Body of pancreas (tissue), 4 donors: ENCODE results near the gene GRIP1. TPM values are rescaled to one million over a fixed set of nuclear protein-coding genes. Genes with fewer than 3 reads are reported as not detected.

ENCODE experiments used
- ATAC-seq: fragments of 150-250 bp; one replicate; pipeline ENCODE4 v1.9.1; 2016
- DNase-seq, 4 donors: peaks; one replicate each; pipeline ENCODE4 v3.0.0-alpha.2; 2019
- H3K27ac ChIP-seq, 4 donors: fragments of 200-600 bp; sonication (generic); 1 replicate in 3 of 4; 2 replicates in 1 of 4; pipeline versions ENCODE4 v1.5.1 to v1.6.1; 2016 to 2019; ENCODE audit warnings: mild to moderate bottlenecking in 1 of 4, mixed read lengths in 1 of 4, moderate library complexity in 1 of 4
- H3K27me3 ChIP-seq, 2 donors: fragments of 200-600 bp; sonication (generic); one replicate each; pipeline ENCODE4 v1.6.0; 2016; ENCODE audit warnings: mild to moderate bottlenecking in 1 of 2
- H3K36me3 ChIP-seq, 2 donors: fragments of 200-600 bp; sonication (generic); replicated peaks in 1 of 2; 2 replicates each; pipeline ENCODE4 v1.5.1; 2016; ENCODE audit warnings: low read depth in 2 of 2; ENCODE audit not compliant: insufficient read depth in 1 of 2
- H3K4me1 ChIP-seq: fragments of 200-600 bp; sonication (generic); one replicate; pipeline ENCODE4 v1.6.0; 2016
- H3K4me3 ChIP-seq, 2 donors: fragments of 200-600 bp; sonication (generic); 1 replicate in 1 of 2; 2 replicates in 1 of 2; pipeline ENCODE4 v1.5.1; 2016 to 2019
- H3K9me3 ChIP-seq, 3 donors: fragments of 200-600 bp; sonication (generic); 1 replicate in 2 of 3; 2 replicates in 1 of 3; pipeline ENCODE4 v1.5.1; 2016
- POLR2A ChIP-seq, 3 donors: fragments of 450-650 bp; IDR thresholded peaks; one replicate each; pipeline ENCODE4 v1.6.1; 2016; ENCODE audit warnings: antibody characterized with exemption in 3 of 3, mild to moderate bottlenecking in 2 of 3
- WGBS, 2 donors: methylation state at CpG; one replicate each; pipeline ENCODE4 v1.1.5; 2017; 5-methylcytosine and 5-hydroxymethylcytosine counted together
- intact Hi-C: fragments of 100-400 bp; cut with DNase I; formaldehyde crosslinking; loops from one replicate; pipeline ENCODE4 v1.15.1; 2023
- total RNA-seq, 2 donors: library from RNA; depleted of rRNA; stranded (reverse); fragments of >200 nt; gene quantifications; one replicate each; pipeline ENCODE4 v1.1.0, GENCODE V29; 2016
- TF ChIP-seq, protein P1 (sequence below), 7 experiments: fragments of 450-650 bp in 4 of 7; fragments of 200-600 bp in 3 of 7; sonication (generic) in 3 of 7; IDR thresholded peaks; one replicate each; pipeline ENCODE4 v1.5.1; 2016 to 2019; ENCODE audit warnings: antibody characterized with exemption in 7 of 7

The GRIP1 gene
- total RNA-seq, 2 donors from 2014 or later, result 7.5 to 17.8 TPM

DNA sequence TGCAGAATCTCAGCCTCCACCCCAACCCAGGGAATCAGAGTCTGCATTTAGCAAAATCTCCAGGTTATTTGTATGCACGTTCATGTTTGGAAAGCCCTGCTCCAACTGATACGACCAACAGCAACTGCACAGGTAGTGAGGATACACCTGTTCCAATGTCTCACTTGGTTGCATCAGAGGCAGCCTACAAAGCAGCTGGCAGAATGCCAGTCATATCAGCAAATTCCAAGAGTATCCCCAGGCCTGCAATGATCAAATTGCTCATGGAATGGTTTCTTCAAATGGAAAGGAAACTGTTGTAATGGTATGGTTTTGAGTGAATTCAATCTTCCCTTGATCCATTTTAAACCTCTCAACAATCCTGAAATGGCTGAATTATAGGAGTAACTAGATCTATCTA is 75.4 kb downstream of the GRIP1 start:
- H3K27me3 ChIP-seq, result no peaks in the 10 kb centered on the region
- H3K9me3 ChIP-seq, result no peaks in the 10 kb centered on the region
- H3K36me3 ChIP-seq, result no peaks in the 10 kb centered on the region
- no peaks in the 10 kb centered on the region for H3K4me1 ChIP-seq
- WGBS, 2 donors, result 27 to 32% methylated on average over 2 of the region's 2 CpGs
- no peak overlapping the region for H3K27ac ChIP-seq
- intact Hi-C loops, result no loop called here
- DNase-seq (peak in 3 of 4 donors; percentile 5 to 23 (median 19)), ATAC-seq (no peak)
- H3K4me3 ChIP-seq, result no peak overlapping the region
- TF ChIP-seq, protein P1, sequence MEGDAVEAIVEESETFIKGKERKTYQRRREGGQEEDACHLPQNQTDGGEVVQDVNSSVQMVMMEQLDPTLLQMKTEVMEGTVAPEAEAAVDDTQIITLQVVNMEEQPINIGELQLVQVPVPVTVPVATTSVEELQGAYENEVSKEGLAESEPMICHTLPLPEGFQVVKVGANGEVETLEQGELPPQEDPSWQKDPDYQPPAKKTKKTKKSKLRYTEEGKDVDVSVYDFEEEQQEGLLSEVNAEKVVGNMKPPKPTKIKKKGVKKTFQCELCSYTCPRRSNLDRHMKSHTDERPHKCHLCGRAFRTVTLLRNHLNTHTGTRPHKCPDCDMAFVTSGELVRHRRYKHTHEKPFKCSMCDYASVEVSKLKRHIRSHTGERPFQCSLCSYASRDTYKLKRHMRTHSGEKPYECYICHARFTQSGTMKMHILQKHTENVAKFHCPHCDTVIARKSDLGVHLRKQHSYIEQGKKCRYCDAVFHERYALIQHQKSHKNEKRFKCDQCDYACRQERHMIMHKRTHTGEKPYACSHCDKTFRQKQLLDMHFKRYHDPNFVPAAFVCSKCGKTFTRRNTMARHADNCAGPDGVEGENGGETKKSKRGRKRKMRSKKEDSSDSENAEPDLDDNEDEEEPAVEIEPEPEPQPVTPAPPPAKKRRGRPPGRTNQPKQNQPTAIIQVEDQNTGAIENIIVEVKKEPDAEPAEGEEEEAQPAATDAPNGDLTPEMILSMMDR (IDR thresholded peaks at IDR 0.05), result no peak
- no peak for TF ChIP-seq POLR2A (IDR thresholded peaks at IDR 0.05)

DNA sequence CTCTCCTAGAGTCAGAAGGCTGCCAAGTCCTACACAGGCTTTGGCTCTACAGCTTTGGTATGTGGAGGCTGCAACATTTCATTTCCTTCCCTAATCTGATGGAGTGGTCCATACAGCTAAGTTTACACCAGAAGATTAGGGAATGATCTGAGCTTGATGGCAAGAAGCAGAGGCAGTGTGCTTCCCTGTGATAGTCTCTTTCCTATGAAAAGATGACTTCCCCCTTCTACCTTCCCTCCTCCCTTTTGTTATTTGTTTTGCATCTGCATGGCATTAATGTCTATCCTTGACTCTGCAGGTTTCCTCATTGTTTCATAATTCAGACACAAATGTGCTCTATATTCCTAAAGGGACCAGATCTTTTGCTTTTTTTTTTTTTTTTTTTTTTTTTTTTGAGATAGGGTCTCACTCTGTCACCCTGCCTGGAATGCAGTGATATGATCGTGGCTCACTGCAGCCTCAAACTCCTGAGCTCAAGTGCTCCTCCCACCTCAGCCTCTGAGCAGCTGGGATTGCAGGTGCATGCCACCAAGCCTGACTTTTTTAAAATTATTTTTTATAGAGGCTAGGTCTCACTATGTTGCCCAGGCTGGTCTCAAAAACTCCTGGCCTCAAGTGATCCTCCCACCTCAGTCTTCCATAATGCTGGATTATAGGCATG is 76.3 kb downstream of the GRIP1 start:
- no peak overlapping the region for H3K27ac ChIP-seq
- intact Hi-C loops, result no loop called here
- H3K9me3 ChIP-seq, result no peaks in the 10 kb centered on the region
- no peak overlapping the region for H3K4me3 ChIP-seq
- no peak for DNase-seq
- no peak for TF ChIP-seq POLR2A (IDR thresholded peaks at IDR 0.05)
- TF ChIP-seq, protein P1 (IDR thresholded peaks at IDR 0.05), result no peak
- ATAC-seq, result no peak
- 67 to 71% methylated on average over 1 of the region's 1 CpG for WGBS, 2 donors
- H3K36me3 ChIP-seq, result no peaks in the 10 kb centered on the region
- no peaks in the 10 kb centered on the region for H3K27me3 ChIP-seq
- H3K4me1 ChIP-seq, result no peaks in the 10 kb centered on the region

DNA sequence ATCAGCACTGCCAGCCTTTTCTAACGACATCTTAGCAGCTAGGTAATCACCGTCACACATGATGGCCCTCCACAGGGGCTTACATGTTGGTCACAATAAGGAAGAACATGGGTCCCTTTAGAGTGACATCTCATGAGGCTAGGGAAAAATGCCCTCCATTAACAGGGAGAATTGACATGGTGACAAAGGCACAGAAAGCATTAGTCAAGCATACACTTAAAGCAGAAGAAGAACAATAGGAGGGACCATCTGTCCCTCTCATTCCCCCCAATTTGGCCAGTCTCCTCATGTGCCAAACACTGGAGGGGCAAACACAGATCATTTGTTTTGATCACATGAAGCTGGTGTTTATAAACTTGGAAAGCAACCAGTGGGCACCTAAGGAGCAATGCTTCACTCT is 78.0 kb downstream of the GRIP1 start:
- H3K9me3 ChIP-seq, result no peaks in the 10 kb centered on the region
- H3K4me1 ChIP-seq, result no peaks in the 10 kb centered on the region
- ATAC-seq (no peak), DNase-seq (no peak)
- TF ChIP-seq, protein P1 (IDR thresholded peaks at IDR 0.05), result no peak
- no peak for TF ChIP-seq POLR2A (IDR thresholded peaks at IDR 0.05)
- intact Hi-C loops, result no loop called here
- H3K4me3 ChIP-seq, result no peak overlapping the region
- H3K36me3 ChIP-seq, result no peaks in the 10 kb centered on the region
- no peaks in the 10 kb centered on the region for H3K27me3 ChIP-seq
- WGBS, 2 donors, result 72 to 92% methylated on average over 2 of the region's 2 CpGs
- no peak overlapping the region for H3K27ac ChIP-seq

DNA sequence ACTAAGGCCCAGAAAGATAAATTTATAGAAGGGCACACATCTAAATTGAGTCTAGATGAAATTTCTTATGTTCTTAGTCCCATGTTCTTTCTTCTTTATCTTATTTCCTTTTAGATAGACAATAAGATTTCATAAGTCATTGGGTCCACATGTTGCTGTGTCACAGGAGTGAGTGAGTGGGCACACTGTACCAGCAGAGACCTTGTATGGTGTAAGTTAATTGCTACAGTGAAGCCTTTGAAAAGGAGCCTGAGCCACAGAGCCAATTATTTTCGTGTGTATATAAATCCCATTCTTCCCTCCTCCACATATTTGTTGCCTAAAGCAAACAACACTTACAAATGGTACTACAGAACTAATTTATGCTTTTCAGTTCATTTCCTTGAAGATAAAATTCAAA is 79.1 kb downstream of the GRIP1 start:
- TF ChIP-seq, protein P1 (IDR thresholded peaks at IDR 0.05), result no peak
- TF ChIP-seq POLR2A (IDR thresholded peaks at IDR 0.05), result no peak
- WGBS, 2 donors, result 35 to 37% methylated on average over 1 of the region's 1 CpG
- H3K27ac ChIP-seq, result no peak overlapping the region

DNA sequence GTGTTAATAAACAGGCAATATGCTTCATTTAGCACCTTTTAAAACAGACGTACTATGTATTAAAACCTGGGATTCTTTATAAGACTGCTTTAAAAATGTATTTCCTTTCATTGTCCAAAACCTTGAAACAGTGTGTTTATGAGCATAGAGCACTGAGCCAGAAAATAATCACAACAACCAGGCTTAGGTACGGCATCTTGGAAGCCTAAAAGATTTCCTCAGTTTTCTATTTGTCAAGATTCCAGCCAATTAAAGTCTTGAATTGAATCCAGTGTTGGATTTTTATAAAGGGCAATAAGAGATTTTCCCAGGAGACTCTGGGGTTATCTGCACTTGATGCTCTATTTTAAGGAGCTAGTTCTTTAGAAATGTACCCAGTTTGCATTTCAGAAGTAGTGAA is 80.3 kb downstream of the GRIP1 start:
- ATAC-seq, result no peak

More for the DNA sequence above, 79.1 kb downstream of the GRIP1 start:
- ATAC-seq (no peak), DNase-seq (no peak)
- no peaks in the 10 kb centered on the region for H3K36me3 ChIP-seq
- H3K4me3 ChIP-seq, result no peak overlapping the region
- H3K9me3 ChIP-seq, result no peaks in the 10 kb centered on the region
- intact Hi-C loops, result no loop called here
- no peaks in the 10 kb centered on the region for H3K27me3 ChIP-seq
- no peaks in the 10 kb centered on the region for H3K4me1 ChIP-seq

More for the DNA sequence above, 80.3 kb downstream of the GRIP1 start:
- no peaks in the 10 kb centered on the region for H3K9me3 ChIP-seq
- DNase-seq, result no peak
- TF ChIP-seq, protein P1 (IDR thresholded peaks at IDR 0.05), result no peak
- TF ChIP-seq POLR2A (IDR thresholded peaks at IDR 0.05), result no peak
- 78 to 84% methylated on average over 2 of the region's 2 CpGs for WGBS, 2 donors
- intact Hi-C loops, result no loop called here
- H3K36me3 ChIP-seq, result no peaks in the 10 kb centered on the region
- no peaks in the 10 kb centered on the region for H3K27me3 ChIP-seq
- H3K4me1 ChIP-seq, result no peaks in the 10 kb centered on the region
- no peak overlapping the region for H3K4me3 ChIP-seq
- H3K27ac ChIP-seq, result no peak overlapping the region
